Measurements from ENCODE around the gene ACVR1B.

ACVR1B gene

GRCh38 chr12:51951199-51951842, at the start of gene ACVR1B:
Gene ACVR1B (plus strand): TSS chr12:51951699. CDS start chr12:51951744, 45 bp downstream.
- DNase-seq (ENCODE audit: low spot score in 2 of 2) = peak; percentile 85 to 94
- 0 out of 2 replicates have a peak, but pooled peaks cover 4% of the 10 kb centered on the region for H3K36me3 ChIP-seq (replicated peaks)
- no peaks in the 10 kb centered on the region for H3K9me3 ChIP-seq
- peak within 1 kb of the TSS; percentile 81 for H3K4me3 ChIP-seq
- peaks cover 12% of the 10 kb centered on the region for H3K27me3 ChIP-seq (ENCODE audit: low read depth)
- in situ Hi-C loops (cut with MboI; ENCODE audit: low sequenced_read_pairs) = no loop called here
- H3K4me1 ChIP-seq = peaks cover 17% of the 10 kb centered on the region

GRCh38 chr12:51901881-51902280, 49.6 kb upstream of the ACVR1B start:
- DNase-seq (ENCODE audit: low spot score in 2 of 2) = no peak
- Histone ChIP-seq H3K4me1 (no peaks in the 10 kb centered on the region), H3K27me3 (ENCODE audit: low read depth) (no peaks in the 10 kb centered on the region), H3K9me3 (no peaks in the 10 kb centered on the region), H3K4me3 (no peak overlapping the region), H3K36me3 (replicated peaks) (no peaks in the 10 kb centered on the region)
- in situ Hi-C loops (cut with MboI; ENCODE audit: low sequenced_read_pairs) = no loop called here

- no peaks in the 10 kb centered on the region for H3K36me3 ChIP-seq (replicated peaks)
- no peaks in the 10 kb centered on the region for H3K27me3 ChIP-seq (ENCODE audit: low read depth)
- no peaks in the 10 kb centered on the region for H3K9me3 ChIP-seq
- no peak overlapping the region for H3K4me3 ChIP-seq
- H3K4me1 ChIP-seq = no peaks in the 10 kb centered on the region
- in situ Hi-C loops (cut with MboI; ENCODE audit: low sequenced_read_pairs) = no loop called here
- DNase-seq (ENCODE audit: low spot score in 2 of 2) = no peak
Measured at GRCh38 chr12:51904951-51905470, 46.5 kb upstream of the ACVR1B start.

GRCh38 chr12:51905471-51906429, 45.7 kb upstream of the ACVR1B start:
- Histone ChIP-seq H3K4me3 (no peak overlapping the region), H3K9me3 (no peaks in the 10 kb centered on the region), H3K27me3 (ENCODE audit: low read depth) (no peaks in the 10 kb centered on the region), H3K36me3 (replicated peaks) (no peaks in the 10 kb centered on the region), H3K4me1 (no peaks in the 10 kb centered on the region)
- no peak for DNase-seq (ENCODE audit: low spot score in 2 of 2)
- in situ Hi-C loops (cut with MboI; ENCODE audit: low sequenced_read_pairs) = no loop called here

GRCh38 chr12:51906430-51907082, 44.9 kb upstream of the ACVR1B start:
- no peaks in the 10 kb centered on the region for H3K4me1 ChIP-seq
- H3K9me3 ChIP-seq = no peaks in the 10 kb centered on the region
- in situ Hi-C loops (cut with MboI; ENCODE audit: low sequenced_read_pairs) = no loop called here
- H3K4me3 ChIP-seq = no peak overlapping the region
- no peak for DNase-seq (ENCODE audit: low spot score in 2 of 2)
- no peaks in the 10 kb centered on the region for H3K36me3 ChIP-seq (replicated peaks)
- no peaks in the 10 kb centered on the region for H3K27me3 ChIP-seq (ENCODE audit: low read depth)

GRCh38 chr12:51907083-51907855, 44.2 kb upstream of the ACVR1B start, which contains the start of gene ACVRL1:
Gene ACVRL1 (plus strand): TSS chr12:51907504. CDS start chr12:51912475, 4,971 bp downstream.
- no peak within 1 kb of the TSS for H3K4me3 ChIP-seq
- DNase-seq (ENCODE audit: low spot score in 2 of 2) = no peak
- no peaks in the 10 kb centered on the region for H3K27me3 ChIP-seq (ENCODE audit: low read depth)
- no peaks in the 10 kb centered on the region for H3K9me3 ChIP-seq
- in situ Hi-C loops (cut with MboI; ENCODE audit: low sequenced_read_pairs) = no loop called here
- H3K36me3 ChIP-seq (replicated peaks) = no peaks in the 10 kb centered on the region
- no peaks in the 10 kb centered on the region for H3K4me1 ChIP-seq

GRCh38 chr12:51907856-51908425, 43.6 kb upstream of the ACVR1B start:
- no peaks in the 10 kb centered on the region for H3K36me3 ChIP-seq (replicated peaks)
- no peak overlapping the region for H3K4me3 ChIP-seq
- no peaks in the 10 kb centered on the region for H3K27me3 ChIP-seq (ENCODE audit: low read depth)
- in situ Hi-C loops (cut with MboI; ENCODE audit: low sequenced_read_pairs) = no loop called here
- DNase-seq (ENCODE audit: low spot score in 2 of 2) = no peak
- no peaks in the 10 kb centered on the region for H3K4me1 ChIP-seq
- H3K9me3 ChIP-seq = no peaks in the 10 kb centered on the region

- Histone ChIP-seq H3K27me3 (ENCODE audit: low read depth) (no peaks in the 10 kb centered on the region), H3K4me3 (no peak overlapping the region), H3K36me3 (replicated peaks) (no peaks in the 10 kb centered on the region), H3K9me3 (no peaks in the 10 kb centered on the region), H3K4me1 (no peaks in the 10 kb centered on the region)
- DNase-seq (ENCODE audit: low spot score in 2 of 2) = no peak
- in situ Hi-C loops (cut with MboI; ENCODE audit: low sequenced_read_pairs) = no loop called here
Measured at GRCh38 chr12:51908876-51909592, 42.5 kb upstream of the ACVR1B start.

- no peak for DNase-seq (ENCODE audit: low spot score in 2 of 2)
Measured at GRCh38 chr12:51910168-51910567, 41.3 kb upstream of the ACVR1B start.

GRCh38 chr12:51910691-51911090, 40.8 kb upstream of the ACVR1B start:
- Histone ChIP-seq H3K9me3 (no peaks in the 10 kb centered on the region), H3K27me3 (ENCODE audit: low read depth) (no peaks in the 10 kb centered on the region), H3K36me3 (replicated peaks) (no peaks in the 10 kb centered on the region), H3K4me1 (no peaks in the 10 kb centered on the region), H3K4me3 (no peak overlapping the region)
- in situ Hi-C loops (cut with MboI; ENCODE audit: low sequenced_read_pairs) = no loop called here
- DNase-seq (ENCODE audit: low spot score in 2 of 2) = no peak

More at GRCh38 chr12:51910168-51910567, 41.3 kb upstream of the ACVR1B start:
- in situ Hi-C loops (cut with MboI; ENCODE audit: low sequenced_read_pairs) = no loop called here
- H3K27me3 ChIP-seq (ENCODE audit: low read depth) = no peaks in the 10 kb centered on the region
- H3K36me3 ChIP-seq (replicated peaks) = no peaks in the 10 kb centered on the region
- no peak overlapping the region for H3K4me3 ChIP-seq
- H3K4me1 ChIP-seq = no peaks in the 10 kb centered on the region
- H3K9me3 ChIP-seq = no peaks in the 10 kb centered on the region

GRCh38 chr12:51911307-51911706, 40.2 kb upstream of the ACVR1B start:
- no peaks in the 10 kb centered on the region for H3K27me3 ChIP-seq (ENCODE audit: low read depth)
- in situ Hi-C loops (cut with MboI; ENCODE audit: low sequenced_read_pairs) = no loop called here

More at GRCh38 chr12:51911307-51911706, 40.2 kb upstream of the ACVR1B start:
- H3K4me1 ChIP-seq = no peaks in the 10 kb centered on the region
- no peak overlapping the region for H3K4me3 ChIP-seq
- no peaks in the 10 kb centered on the region for H3K36me3 ChIP-seq (replicated peaks)
- DNase-seq (ENCODE audit: low spot score in 2 of 2) = no peak
- H3K9me3 ChIP-seq = no peaks in the 10 kb centered on the region

Measured in HAP-1 (cell line).